Heart left ventricle (tissue), 16 donors: Measurements from ENCODE around the gene TNFRSF4. TPM values are rescaled to one million over a fixed set of nuclear protein-coding genes. Genes with fewer than 3 reads are reported as not detected.
A peak's percentile ranks its signal among the peaks of the same experiment; 100 is the strongest.

Experiments used
- ATAC-seq, 4 donors: fragments of 200-7000 bp; cut with Tn5 transposase; one replicate each; pipeline ENCODE4 v1.9.1; 2020 to 2022; ENCODE audit warnings: moderate library complexity in 4 of 4, mild to moderate bottlenecking in 3 of 4, moderate number of reproducible peaks in 1 of 4
- DNase-seq, 5 donors: peaks; one replicate each; pipeline ENCODE4 v3.0.0-alpha.2; 2020
- H3K27ac ChIP-seq, 12 donors: fragments of 200-600 bp; sonication (generic) in 4 of 12; one replicate each; pipeline versions ENCODE4 v1.5.0 to v1.8.0; 2016 to 2022; ENCODE audit warnings: mild to moderate bottlenecking in 2 of 12
- H3K27me3 ChIP-seq, 9 donors: fragments of 200-600 bp; sonication (generic) in 2 of 9; one replicate each; pipeline versions ENCODE4 v1.5.1 to v1.8.0; 2016 to 2022; ENCODE audit warnings: mild to moderate bottlenecking in 3 of 9
- H3K36me3 ChIP-seq, 9 donors: fragments of 200-600 bp; sonication (generic) in 2 of 9; one replicate each; pipeline versions ENCODE4 v1.5.0 to v1.8.0; 2018 to 2022; ENCODE audit warnings: mild to moderate bottlenecking in 2 of 9
- H3K4me1 ChIP-seq, 12 donors: fragments of 200-600 bp; sonication (generic) in 4 of 12; one replicate each; pipeline versions ENCODE4 v1.5.0 to v1.8.0; 2016 to 2022; ENCODE audit warnings: mild to moderate bottlenecking in 3 of 12
- H3K4me3 ChIP-seq, 12 donors: fragments of 200-600 bp; sonication (generic) in 4 of 12; one replicate each; pipeline versions ENCODE4 v1.5.0 to v1.8.0; 2017 to 2022; ENCODE audit warnings: mild to moderate bottlenecking in 9 of 12, moderate library complexity in 4 of 12
- H3K9me3 ChIP-seq, 12 donors: fragments of 200-600 bp; sonication (generic) in 4 of 12; one replicate each; pipeline versions ENCODE4 v1.5.0 to v1.8.0; 2016 to 2022; ENCODE audit warnings: mild to moderate bottlenecking in 1 of 12
- CTCF ChIP-seq, 12 donors: fragments of 200-600 bp; sonication (generic) in 4 of 12; IDR thresholded peaks; one replicate each; pipeline versions ENCODE4 v1.5.0 to v1.8.0; 2018 to 2022; ENCODE audit warnings: antibody characterized with exemption in 12 of 12, mild to moderate bottlenecking in 5 of 12
- POLR2A ChIP-seq, 2 donors: fragments of 450-650 bp; IDR thresholded peaks; one replicate each; pipeline ENCODE4 v1.6.1; 2017; ENCODE audit warnings: antibody characterized with exemption in 2 of 2, mild to moderate bottlenecking in 2 of 2, moderate library complexity in 2 of 2
- WGBS, 4 donors: extraction: QIAGEN DNeasy Blood & Tissue Kit in 2 of 4; methylation state at CpG; one replicate each; pipeline versions ENCODE4 v1.1.5 to v1.1.7; 2013 to 2018; 5-methylcytosine and 5-hydroxymethylcytosine counted together
- intact Hi-C, 10 donors: fragments of 100-400 bp; cut with DNase I; formaldehyde crosslinking; loops; one replicate each; pipeline versions ENCODE4 v1.11.1 to v1.14.2; 2022
- polyA plus RNA-seq, 2 donors: library from polyadenylated mRNA; stranded (reverse); fragments of 200-250 nt; gene quantifications; one replicate each; pipeline ENCODE4 v1.2.3, GENCODE V29; 2013
- total RNA-seq, 9 donors: library from RNA; depleted of rRNA in 2 of 9; stranded (reverse); fragments of >200 nt in 2 of 9; fragmentation: NEBNext Ultra II Directional in 3 of 9; extraction: Animal tissue kit (Norgen Biotek cat#: 25700) in 3 of 9; gene quantifications; one replicate each; pipeline versions ENCODE4 v1.1.0 to v1.2.4, GENCODE V29; 2016 to 2023
- donor health status: ischemic (EF 13 %, LVEDD 7.1; RV severe dilation, severe dysfunction).
- donor health status: healthy with polysubstance abuse.
- donor health status: DM: no; HTN: yes; CAD: no.
- donor health status: DM: no; HTN: no; CAD: no.
- donor health status: ischemic (EF 25% LVEDD 6.9; RV normal size, moderate dysfunction).
- donor health status: ischemic (EF 25% LVEDD 5.7; RV mildly dilated, moderate dysfunction).
- donor health status: healthy.
- donor health status: DM: yes; HTN: yes; CAD: no.
- donor health status: ischemic (EF 35%, LVEDD 5.7; RV mildly dilated, moderate dysfunction).
- donor health status: nonischemic (EF 11% LVEDD 7.7; RV severe dilation, severe dysfunction).
- donor health status: DM: yes; HTN: yes; CAD: no.
- donor health status: PGD.
- donor health status: ischemic (EF 29% LVEDD 5.4; RV normal size, mild dysfunction).
- donor health status: nonischemic (EF 23%, LVEDD 6.1; RV moderate dilation, normal function).

Gene TNFRSF4
- total and polyA plus RNA-seq, 11 donors = 1.1 to 23.8 (median 2.7) TPM

- DNase-seq = peak in 2 of 5 donors; percentile 6 to 24
- intact Hi-C loops = no loop called here
- Histone ChIP-seq H3K27ac (no peak overlapping the region), H3K4me3 (no peak overlapping the region), H3K36me3 (no peaks in the 10 kb centered on the region), H3K9me3 (no peaks in the 10 kb centered on the region), H3K4me1 (peaks cover 0 to 9% (median 0%) of the 10 kb centered on the region in 12 donors), H3K27me3 (peaks cover 26 to 94% (median 51%) of the 10 kb centered on the region in 9 donors)
- no peak for ATAC-seq
- TF ChIP-seq POLR2A (IDR thresholded peaks at IDR 0.05) (no peak), CTCF (IDR thresholded peaks at IDR 0.05) (no peak)
- 81 to 83% (median 82%) methylated on average over 29 of the region's 29 CpGs for WGBS, 4 donors
These were observed 38.5 kb downstream of the TNFRSF4 start for GRCh38 chr1:1175221-1176062.

- no peaks in the 10 kb centered on the region for H3K36me3 ChIP-seq
- peak in 1 of 4 donors; percentile 40 for ATAC-seq
These were observed 40.0 kb downstream of the TNFRSF4 start, which contains the start of gene TTLL10 for GRCh38 chr1:1173793-1174415. TSS of gene TTLL10 (plus strand) at chr1:1173880. CDS start at chr1:1179216, 5,336 bp downstream.

GRCh38 chr1:1173061-1173792, 40.7 kb downstream of the TNFRSF4 start:
- peak in 2 of 5 donors; percentile 15 to 42 for DNase-seq
- H3K4me1 ChIP-seq = peaks cover 0 to 9% (median 0%) of the 10 kb centered on the region in 12 donors
- H3K9me3 ChIP-seq = no peaks in the 10 kb centered on the region

More at GRCh38 chr1:1173793-1174415, 40.0 kb downstream of the TNFRSF4 start, which contains the start of gene TTLL10:
- H3K27me3 ChIP-seq = peaks cover 22 to 91% (median 66%) of the 10 kb centered on the region in 9 donors
- intact Hi-C loops = no loop called here
- H3K4me3 ChIP-seq = no peak within 1 kb of the TSS
- no peaks in the 10 kb centered on the region for H3K9me3 ChIP-seq
- no peak within 1 kb of the TSS for H3K27ac ChIP-seq
- 13 to 23% (median 16%) methylated on average over 13 to 35 of the region's 35 CpGs for WGBS, 4 donors
- peaks cover 0 to 9% (median 0%) of the 10 kb centered on the region in 12 donors for H3K4me1 ChIP-seq
- no peak for TF ChIP-seq CTCF (IDR thresholded peaks at IDR 0.05)
- TF ChIP-seq POLR2A (IDR thresholded peaks at IDR 0.05) = no peak
- peak in 4 of 5 donors; percentile 7 to 66 (median 24) for DNase-seq

More at GRCh38 chr1:1173061-1173792, 40.7 kb downstream of the TNFRSF4 start:
- 49 to 53% (median 53%) methylated on average over 26 to 32 of the region's 32 CpGs for WGBS, 4 donors
- no peak for TF ChIP-seq POLR2A (IDR thresholded peaks at IDR 0.05)
- no peak for TF ChIP-seq CTCF (IDR thresholded peaks at IDR 0.05)
- ATAC-seq = no peak
- intact Hi-C loops = no loop called here
- no peak overlapping the region for H3K4me3 ChIP-seq
- peaks cover 27 to 90% (median 72%) of the 10 kb centered on the region in 9 donors for H3K27me3 ChIP-seq
- H3K27ac ChIP-seq = no peak overlapping the region
- H3K36me3 ChIP-seq = no peaks in the 10 kb centered on the region
